GM12892 (cell line): ENCODE results near the gene THAP4.

ENCODE experiments used
- DNase-seq: peaks from one replicate; pipeline ENCODE4 v3.0.0; 2011; ENCODE audit not compliant: insufficient read length
- FAIRE-seq: peaks from 2 replicates; lab custom pipeline; 2011; peaks lifted over from hg19 to GRCh38; lab: Jason Lieb, UNC
- POLR2A ChIP-seq: IDR thresholded peaks from 2 replicates; pipeline ENCODE4 v1.6.1; 2011; ENCODE audit warnings: low read depth, low read length, control low read depth
- POLR2AphosphoS5 ChIP-seq: IDR thresholded peaks from 2 replicates; pipeline ENCODE4 v1.6.1; 2011; ENCODE audit warnings: low read depth, low read length, control low read depth
- TAF1 ChIP-seq: IDR thresholded peaks from 2 replicates; pipeline ENCODE4 v1.6.1; 2011; ENCODE audit warnings: low read depth, mild to moderate bottlenecking, control low read depth, low read length, borderline replicate concordance

THAP4 gene

GRCh38 chr2:241645915-241646645 lies 9.1 kb upstream of the THAP4 start:
- TF ChIP-seq TAF1 (no peak), POLR2AphosphoS5 (no peak), POLR2A (no peak)
- DNase-seq: no peak
- no peak for FAIRE-seq

- FAIRE-seq (no peak), DNase-seq (no peak)
- TF ChIP-seq POLR2AphosphoS5 (no peak), POLR2A (no peak), TAF1 (no peak)
Observed at GRCh38 chr2:241645056-241645914, 8.3 kb upstream of the THAP4 start.

GRCh38 chr2:241641631-241642030 lies 4.7 kb upstream of the THAP4 start:
- FAIRE-seq (no peak), DNase-seq (no peak)
- TF ChIP-seq POLR2A (no peak), POLR2AphosphoS5 (no peak), TAF1 (no peak)

GRCh38 chr2:241640165-241640795 lies 3.3 kb upstream of the THAP4 start:
- TF ChIP-seq POLR2A (no peak), POLR2AphosphoS5 (no peak), TAF1 (no peak)
- FAIRE-seq: no peak
- DNase-seq: no peak

GRCh38 chr2:241639385-241639784 lies 2.4 kb upstream of the THAP4 start:
- FAIRE-seq: no peak
- TF ChIP-seq POLR2AphosphoS5 (no peak), TAF1 (no peak), POLR2A (no peak)

GRCh38 chr2:241638940-241639339 lies 2.0 kb upstream of the THAP4 start:
- no peak for FAIRE-seq
- no peak for TF ChIP-seq TAF1
- TF ChIP-seq POLR2AphosphoS5: no peak
- no peak for TF ChIP-seq POLR2A
- no peak for DNase-seq

More at GRCh38 chr2:241639385-241639784, 2.4 kb upstream of the THAP4 start:
- no peak for DNase-seq

- DNase-seq (peak; percentile 61), FAIRE-seq (no peak)
- TF ChIP-seq POLR2AphosphoS5: no peak
- no peak for TF ChIP-seq POLR2A
- no peak for TF ChIP-seq TAF1
Observed at GRCh38 chr2:241637795-241638660, 1.1 kb upstream of the THAP4 start.

GRCh38 chr2:241636182-241637017 lies 558 bp downstream of the THAP4 start:
- DNase-seq: peak; percentile 58
- no peak for FAIRE-seq
- TF ChIP-seq TAF1 (no peak), POLR2A (no peak), POLR2AphosphoS5 (no peak)

- TF ChIP-seq POLR2AphosphoS5: no peak
- no peak for TF ChIP-seq POLR2A
- no peak for TF ChIP-seq TAF1
- DNase-seq (no peak), FAIRE-seq (no peak)
Observed at GRCh38 chr2:241635756-241636155, 1.2 kb downstream of the THAP4 start.

- TF ChIP-seq POLR2AphosphoS5: no peak
- TF ChIP-seq POLR2A: no peak
- TF ChIP-seq TAF1: no peak
- DNase-seq (no peak), FAIRE-seq (no peak)
Observed at GRCh38 chr2:241633561-241633960, 3.4 kb downstream of the THAP4 start.
